GM18951 (cell line): ENCODE data around the gene AGO3.
A peak's percentile ranks its signal among the peaks of the same experiment; 100 is the strongest.
"Not testable (repeated sequence)": the region's sequence is repeated elsewhere in the genome, so short reads cannot be mapped to it uniquely, and the experiment has no call there.

Experiments used
- POLR2A ChIP-seq: IDR thresholded peaks from 4 replicates; pipeline ENCODE4 v1.6.1; 2011; ENCODE audit warnings: mild to moderate bottlenecking; ENCODE audit not compliant: insufficient read length, insufficient read depth; ENCODE audit errors: extremely low read depth
- in situ Hi-C: fragments of 300-500 bp; cut with MboI; formaldehyde crosslinking; loops from one replicate; pipeline ENCODE4 v1.12.0; 2022; ENCODE audit warnings: low sequenced_read_pairs, mixed read lengths, inconsistent platforms; ENCODE audit not compliant: unreplicated experiment

The AGO3 gene

DNA sequence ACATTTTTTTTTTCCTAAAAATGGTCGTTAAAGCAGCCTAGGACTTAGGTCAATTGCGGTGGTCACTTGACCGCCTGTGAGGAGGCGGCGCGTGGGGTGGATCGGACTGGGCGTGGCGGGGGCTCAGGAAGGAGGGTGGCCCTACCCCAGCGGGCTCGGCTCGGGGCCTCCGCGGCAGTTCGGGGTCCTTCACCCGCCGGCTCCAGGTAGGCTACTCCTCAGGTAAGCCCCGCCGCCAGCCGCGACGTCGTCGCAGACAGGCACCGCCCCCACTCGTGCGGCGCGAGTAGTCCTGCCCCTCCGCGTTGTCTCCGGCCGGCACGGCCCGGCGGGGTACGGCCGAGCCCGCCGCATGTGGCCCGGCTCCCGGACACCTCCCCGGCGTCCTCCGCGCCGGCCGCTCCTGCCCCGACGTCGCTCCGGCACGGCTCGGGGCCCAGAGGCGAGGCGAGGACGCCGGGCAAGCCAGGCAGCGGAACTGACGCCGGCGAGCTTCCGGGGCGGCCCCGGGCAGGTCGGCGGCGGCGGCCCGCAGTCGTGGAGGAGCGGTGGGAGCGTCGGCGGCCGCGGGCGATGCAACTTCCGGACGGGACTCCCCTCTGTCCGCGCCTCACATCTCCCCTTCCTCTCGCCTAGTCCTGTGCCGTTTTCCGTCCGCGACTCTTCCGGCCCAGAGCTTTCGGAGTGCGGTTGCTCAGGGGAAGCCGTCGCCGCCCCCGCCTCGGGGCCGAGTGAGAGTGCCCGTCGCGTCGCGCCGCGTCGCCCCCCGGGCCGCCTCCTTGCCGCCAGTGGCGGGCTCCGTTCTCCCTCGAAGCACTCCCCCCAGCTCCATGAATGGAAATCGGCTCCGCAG is at the start of gene AGO3:
Gene AGO3, plus strand, starts transcription at position 513 of the 853 bp plus-strand sequence. Its CDS starts 322 bp downstream, at position 835.
- in situ Hi-C loops: no loop called here
- peak; percentile 96 for TF ChIP-seq POLR2A

DNA sequence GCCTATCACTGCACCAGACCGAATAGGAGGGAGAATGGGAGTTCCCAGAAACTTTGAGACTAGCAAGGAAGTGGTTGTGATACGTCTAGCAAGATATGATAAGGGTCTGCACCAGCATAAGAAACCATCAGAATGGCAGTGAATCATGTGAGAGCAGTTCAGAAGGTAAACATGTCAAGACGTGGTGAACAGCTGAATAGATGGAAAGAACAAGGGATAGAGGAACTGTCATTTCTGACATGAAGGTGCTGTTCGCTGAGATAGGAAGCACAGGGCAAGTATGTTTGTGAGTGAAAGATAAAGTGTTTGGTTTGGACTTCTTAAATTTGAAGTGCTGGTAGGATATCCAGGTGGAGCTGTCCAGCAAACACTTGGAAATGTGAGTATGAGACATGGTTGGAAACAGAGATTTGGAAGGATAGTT is 49.0 kb upstream of the AGO3 start:
- TF ChIP-seq POLR2A: no peak

GRCh38 chr1:35882586-35882944 is 48.3 kb upstream of the AGO3 start:
- TF ChIP-seq POLR2A: no peak
- in situ Hi-C loops: no loop called here

More for the DNA sequence above, 49.0 kb upstream of the AGO3 start:
- in situ Hi-C loops: no loop called here

GRCh38 chr1:35882945-35883634 is 47.8 kb upstream of the AGO3 start, which contains the start of gene AGO1:
Gene AGO1 (plus strand): TSS chr1:35883209. CDS start chr1:35883422, 213 bp downstream.
- peak; percentile 94 for TF ChIP-seq POLR2A
- in situ Hi-C loops: no loop called here

DNA sequence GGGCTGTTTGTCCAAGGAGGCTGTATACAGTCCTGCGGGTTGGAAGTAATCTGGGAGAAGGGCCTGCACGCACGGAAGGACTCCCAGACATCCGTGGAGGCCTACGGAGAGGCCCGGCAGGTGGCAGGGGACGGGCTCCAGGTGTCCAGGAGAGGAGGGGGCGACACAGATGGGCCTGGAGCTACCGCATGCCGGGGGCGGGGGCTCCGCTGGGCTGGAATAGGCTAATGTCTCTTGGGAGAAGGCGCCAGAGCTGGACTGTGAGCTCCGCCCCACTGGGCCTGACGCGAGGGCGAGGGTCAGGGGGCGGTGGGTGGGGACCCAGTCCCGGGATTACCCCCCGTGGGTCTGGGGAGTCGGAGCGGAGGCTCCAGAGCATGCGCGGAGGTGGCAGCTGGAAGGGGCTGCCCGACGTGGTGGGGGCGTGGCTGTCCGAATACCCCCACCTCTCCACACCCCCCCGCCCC is 47.2 kb upstream of the AGO3 start:
- in situ Hi-C loops: no loop called here

DNA sequence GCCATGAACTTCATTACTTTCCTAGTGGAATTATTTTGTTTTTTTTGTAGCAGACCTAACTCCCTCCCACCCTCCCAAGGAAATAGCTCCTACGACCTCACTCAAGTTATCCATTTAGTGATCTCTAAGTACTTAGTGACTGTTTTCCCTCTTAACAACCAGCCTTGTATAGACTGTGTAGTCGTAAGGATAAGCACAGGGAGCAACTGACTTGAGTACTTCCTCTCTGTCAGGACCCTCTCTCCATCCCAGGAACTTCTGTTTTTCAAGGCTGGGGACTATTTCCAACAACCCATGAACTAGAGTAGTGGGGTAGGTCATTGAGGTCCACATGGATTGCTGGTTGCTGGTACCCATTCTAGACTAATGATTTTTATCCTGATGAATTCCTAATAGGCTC is 46.0 kb upstream of the AGO3 start:
- TF ChIP-seq POLR2A: no peak
- in situ Hi-C loops: no loop called here

More for the DNA sequence above, 47.2 kb upstream of the AGO3 start:
- no peak for TF ChIP-seq POLR2A

GRCh38 chr1:35885961-35886558 is 44.8 kb upstream of the AGO3 start:
- in situ Hi-C loops: no loop called here
- TF ChIP-seq POLR2A: no peak

- in situ Hi-C loops: no loop called here
Observed at GRCh38 chr1:35886577-35887431, 44.1 kb upstream of the AGO3 start.

GRCh38 chr1:35887508-35887907 is 43.4 kb upstream of the AGO3 start:
- TF ChIP-seq POLR2A: no peak
- in situ Hi-C loops: no loop called here

More at GRCh38 chr1:35886577-35887431, 44.1 kb upstream of the AGO3 start:
- TF ChIP-seq POLR2A: no peak

- in situ Hi-C loops: no loop called here
- no peak for TF ChIP-seq POLR2A
Observed at GRCh38 chr1:35888255-35888654, 42.6 kb upstream of the AGO3 start.

- in situ Hi-C loops: not testable (repeated sequence)
Observed at GRCh38 chr1:35888981-35889380, 41.9 kb upstream of the AGO3 start.

GRCh38 chr1:35893051-35893879 is 37.6 kb upstream of the AGO3 start:
- TF ChIP-seq POLR2A: no peak
- in situ Hi-C loops: no loop called here
